HEK293 (cell line): ENCODE results near the gene AHRR.

Experiments used
- CTCF ChIA-PET: fragments of 350-600 bp; formaldehyde crosslinking; extraction: SDS; loops from one replicate; lab custom pipeline; 2021; ENCODE audit warnings: antibody characterized with exemption; lab: Yijun Ruan, JAX
- POLR2A ChIA-PET: fragments of 300-600 bp; formaldehyde crosslinking; extraction: SDS; loops from one replicate; lab custom pipeline; 2020; ENCODE audit warnings: antibody characterized with exemption, inconsistent platforms; lab: Yijun Ruan, JAX
- H3K27ac ChIP-seq: fragments of 200-500 bp; sonication (Bioruptor generic); 2 replicates; pipeline ENCODE4 v1.5.1; 2014; ENCODE audit warnings: low read depth, low read length, control low read depth, inconsistent platforms; ENCODE audit errors: extremely low read depth
- H3K36me3 ChIP-seq, 2 experiments: fragments of 200-500 bp in 1 of 2; sonication (Bioruptor generic) in 1 of 2; 1 replicate in 1 of 2; 2 replicates in 1 of 2; pipeline ENCODE4 v1.5.1; 2014 to 2017; ENCODE audit warnings: inconsistent platforms in 2 of 2, low read length in 2 of 2; ENCODE audit not compliant: control insufficient read depth in 2 of 2, insufficient read depth in 1 of 2
- H3K4me1 ChIP-seq: fragments of 200-500 bp; sonication (Bioruptor generic); 2 replicates; pipeline ENCODE4 v1.5.1; 2014; ENCODE audit warnings: mild to moderate bottlenecking, low read length, inconsistent platforms; ENCODE audit not compliant: control insufficient read depth, insufficient read depth
- H3K4me3 ChIP-seq: 2 replicates; pipeline ENCODE4 v1.5.1; 2011; ENCODE audit warnings: low read depth, mild to moderate bottlenecking, control low read depth, low read length, moderate library complexity
- H3K9me3 ChIP-seq: fragments of 200-500 bp; sonication (Bioruptor generic); 2 replicates; pipeline ENCODE4 v1.5.1; 2014; ENCODE audit warnings: low read depth, low read length, inconsistent platforms; ENCODE audit not compliant: control insufficient read depth, insufficient read depth
- GLIS1 ChIP-seq: fragments of 450-650 bp; formaldehyde crosslinking; IDR thresholded peaks from 2 replicates; pipeline ENCODE4 v1.5.1; 2016; ENCODE audit warnings: missing biosample characterization, missing genetic modification characterization
- MYNN ChIP-seq: fragments of 450-650 bp; formaldehyde crosslinking; IDR thresholded peaks from 2 replicates; pipeline ENCODE4 v1.5.1; 2016; ENCODE audit warnings: missing biosample characterization, missing genetic modification characterization, borderline replicate concordance
- SCRT2 ChIP-seq: fragments of 450-650 bp; formaldehyde crosslinking; IDR thresholded peaks from 2 replicates; pipeline ENCODE4 v1.5.1; 2016; ENCODE audit warnings: missing biosample characterization, missing genetic modification characterization
- SETDB1 ChIP-seq: IDR thresholded peaks from one replicate; pipeline ENCODE4 v1.6.1; 2017; ENCODE audit warnings: mild to moderate bottlenecking, low read length, moderate library complexity, mixed read lengths; ENCODE audit not compliant: insufficient read length
- TRIM28 ChIP-seq: IDR thresholded peaks from 2 replicates; pipeline ENCODE4 v1.6.1; 2011; ENCODE audit warnings: low read length, control low read depth, borderline replicate concordance
- WT1 ChIP-seq: fragments of 450-650 bp; formaldehyde crosslinking; IDR thresholded peaks from 2 replicates; pipeline ENCODE4 v1.5.1; 2016; ENCODE audit warnings: missing biosample characterization, missing genetic modification characterization
- ZEB2 ChIP-seq: fragments of 450-650 bp; formaldehyde crosslinking; IDR thresholded peaks from 2 replicates; pipeline ENCODE4 v1.5.1; 2016; ENCODE audit warnings: missing biosample characterization, missing genetic modification characterization
- ZFHX2 ChIP-seq: fragments of 450-650 bp; formaldehyde crosslinking; conservative IDR thresholded peaks from 2 replicates; pipeline ENCODE4 v1.5.1; 2016; ENCODE audit warnings: missing biosample characterization, missing genetic modification characterization
- ZNF138 ChIP-seq: fragments of 450-650 bp; formaldehyde crosslinking; IDR thresholded peaks from 2 replicates; pipeline ENCODE4 v1.5.1; 2016; ENCODE audit warnings: missing biosample characterization, missing genetic modification characterization, borderline replicate concordance
- ZNF324 ChIP-seq: fragments of 450-650 bp; formaldehyde crosslinking; IDR thresholded peaks from 2 replicates; pipeline ENCODE4 v1.5.1; 2016; ENCODE audit warnings: missing biosample characterization, missing genetic modification characterization
- ZNF521 ChIP-seq: fragments of 450-650 bp; formaldehyde crosslinking; IDR thresholded peaks from 2 replicates; pipeline ENCODE4 v1.5.1; 2017; ENCODE audit warnings: missing biosample characterization, mild to moderate bottlenecking, missing genetic modification characterization
- ZNF548 ChIP-seq: fragments of 450-650 bp; formaldehyde crosslinking; IDR thresholded peaks from 2 replicates; pipeline ENCODE4 v1.5.1; 2016; ENCODE audit warnings: missing biosample characterization, missing genetic modification characterization
- ZNF626 ChIP-seq: fragments of 450-650 bp; sonication (Bioruptor Pico); formaldehyde crosslinking; IDR thresholded peaks from 2 replicates; pipeline ENCODE4 v1.5.1; 2018; ENCODE audit warnings: missing biosample characterization, missing genetic modification characterization, inconsistent platforms
- ZNF664 ChIP-seq: fragments of 450-650 bp; formaldehyde crosslinking; IDR thresholded peaks from 2 replicates; pipeline ENCODE4 v1.5.1; 2016; ENCODE audit warnings: missing biosample characterization, missing genetic modification characterization
- ZNF76 ChIP-seq: fragments of 450-650 bp; formaldehyde crosslinking; IDR thresholded peaks from 2 replicates; pipeline ENCODE4; 2016; ENCODE audit warnings: low read depth, missing biosample characterization, missing genetic modification characterization, borderline replicate concordance
- ZNF768 ChIP-seq: fragments of 450-650 bp; formaldehyde crosslinking; IDR thresholded peaks from 2 replicates; pipeline ENCODE4 v1.5.1; 2018; ENCODE audit warnings: missing biosample characterization, mild to moderate bottlenecking, missing genetic modification characterization
- TF ChIP-seq, protein P1 (sequence below): fragments of 450-650 bp; formaldehyde crosslinking; IDR thresholded peaks from 2 replicates; pipeline ENCODE4 v1.5.1; 2016; ENCODE audit warnings: missing biosample characterization, missing genetic modification characterization
- TF ChIP-seq, protein P2 (sequence below): fragments of 450-650 bp; formaldehyde crosslinking; IDR thresholded peaks from 2 replicates; pipeline ENCODE4 v1.5.1; 2016; ENCODE audit warnings: missing biosample characterization, missing genetic modification characterization
- TF ChIP-seq, protein P3 (sequence below): fragments of 450-650 bp; formaldehyde crosslinking; IDR thresholded peaks from 2 replicates; pipeline ENCODE4 v1.5.1; 2016; ENCODE audit warnings: missing biosample characterization, missing genetic modification characterization
- TF ChIP-seq, protein P4 (sequence below): fragments of 450-650 bp; formaldehyde crosslinking; IDR thresholded peaks from 2 replicates; pipeline ENCODE4 v1.5.1; 2016; ENCODE audit warnings: missing biosample characterization, missing genetic modification characterization
- TF ChIP-seq, protein P5 (sequence below): fragments of 450-650 bp; formaldehyde crosslinking; IDR thresholded peaks from 2 replicates; pipeline ENCODE4 v1.5.1; 2016; ENCODE audit warnings: missing biosample characterization, missing genetic modification characterization

The AHRR gene

DNA sequence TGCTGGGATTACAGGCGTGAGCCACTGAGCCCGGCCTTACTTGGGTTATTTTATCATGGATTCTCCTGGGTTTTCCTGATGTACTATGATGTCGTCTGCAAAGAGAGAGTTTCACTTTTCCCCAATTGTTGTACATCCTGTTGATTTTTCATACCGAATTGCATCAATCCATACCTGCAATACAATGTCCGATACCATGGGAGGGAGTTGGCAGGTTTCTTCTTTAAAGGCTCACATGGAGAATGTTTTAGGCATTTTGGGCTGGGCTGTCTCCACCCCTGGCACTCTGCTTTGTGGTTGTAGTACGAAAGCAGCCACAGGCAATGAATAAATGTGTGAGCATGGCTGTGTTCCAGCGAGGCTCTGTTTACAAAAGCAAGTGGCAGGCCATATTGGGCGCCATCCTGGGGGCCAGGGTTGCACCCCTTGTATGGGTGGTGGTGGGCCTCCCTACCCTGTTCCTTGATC, 86.3 kb downstream of the AHRR start (continued):
- TF ChIP-seq SETDB1 (no peak), WT1 (tag by site-specific recombination) (no peak), ZNF76 (tag by site-specific recombination) (no peak), ZNF138 (tag by site-specific recombination) (no peak), SCRT2 (tag by site-specific recombination) (0 out of 2 replicates have a peak, but pooled peaks have one; percentile 20), TRIM28 (no peak), MYNN (tag by site-specific recombination) (no peak), ZEB2 (no peak), ZNF664 (tag by site-specific recombination) (peak; percentile 68; the same call in 1 of the 2 replicates), ZNF521 (no peak)
- TF ChIP-seq, protein P1, sequence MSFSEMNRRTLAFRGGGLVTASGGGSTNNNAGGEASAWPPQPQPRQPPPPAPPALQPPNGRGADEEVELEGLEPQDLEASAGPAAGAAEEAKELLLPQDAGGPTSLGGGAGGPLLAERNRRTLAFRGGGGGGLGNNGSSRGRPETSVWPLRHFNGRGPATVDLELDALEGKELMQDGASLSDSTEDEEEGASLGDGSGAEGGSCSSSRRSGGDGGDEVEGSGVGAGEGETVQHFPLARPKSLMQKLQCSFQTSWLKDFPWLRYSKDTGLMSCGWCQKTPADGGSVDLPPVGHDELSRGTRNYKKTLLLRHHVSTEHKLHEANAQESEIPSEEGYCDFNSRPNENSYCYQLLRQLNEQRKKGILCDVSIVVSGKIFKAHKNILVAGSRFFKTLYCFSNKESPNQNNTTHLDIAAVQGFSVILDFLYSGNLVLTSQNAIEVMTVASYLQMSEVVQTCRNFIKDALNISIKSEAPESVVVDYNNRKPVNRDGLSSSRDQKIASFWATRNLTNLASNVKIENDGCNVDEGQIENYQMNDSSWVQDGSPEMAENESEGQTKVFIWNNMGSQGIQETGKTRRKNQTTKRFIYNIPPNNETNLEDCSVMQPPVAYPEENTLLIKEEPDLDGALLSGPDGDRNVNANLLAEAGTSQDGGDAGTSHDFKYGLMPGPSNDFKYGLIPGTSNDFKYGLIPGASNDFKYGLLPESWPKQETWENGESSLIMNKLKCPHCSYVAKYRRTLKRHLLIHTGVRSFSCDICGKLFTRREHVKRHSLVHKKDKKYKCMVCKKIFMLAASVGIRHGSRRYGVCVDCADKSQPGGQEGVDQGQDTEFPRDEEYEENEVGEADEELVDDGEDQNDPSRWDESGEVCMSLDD (tag by site-specific recombination) = no peak
- TF ChIP-seq, protein P2, sequence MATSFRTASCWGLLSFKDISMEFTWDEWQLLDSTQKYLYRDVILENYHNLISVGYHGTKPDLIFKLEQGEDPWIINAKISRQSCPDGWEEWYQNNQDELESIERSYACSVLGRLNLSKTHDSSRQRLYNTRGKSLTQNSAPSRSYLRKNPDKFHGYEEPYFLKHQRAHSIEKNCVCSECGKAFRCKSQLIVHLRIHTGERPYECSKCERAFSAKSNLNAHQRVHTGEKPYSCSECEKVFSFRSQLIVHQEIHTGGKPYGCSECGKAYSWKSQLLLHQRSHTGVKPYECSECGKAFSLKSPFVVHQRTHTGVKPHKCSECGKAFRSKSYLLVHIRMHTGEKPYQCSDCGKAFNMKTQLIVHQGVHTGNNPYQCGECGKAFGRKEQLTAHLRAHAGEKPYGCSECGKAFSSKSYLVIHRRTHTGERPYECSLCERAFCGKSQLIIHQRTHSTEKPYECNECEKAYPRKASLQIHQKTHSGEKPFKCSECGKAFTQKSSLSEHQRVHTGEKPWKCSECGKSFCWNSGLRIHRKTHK (tag by site-specific recombination) = no peak

DNA sequence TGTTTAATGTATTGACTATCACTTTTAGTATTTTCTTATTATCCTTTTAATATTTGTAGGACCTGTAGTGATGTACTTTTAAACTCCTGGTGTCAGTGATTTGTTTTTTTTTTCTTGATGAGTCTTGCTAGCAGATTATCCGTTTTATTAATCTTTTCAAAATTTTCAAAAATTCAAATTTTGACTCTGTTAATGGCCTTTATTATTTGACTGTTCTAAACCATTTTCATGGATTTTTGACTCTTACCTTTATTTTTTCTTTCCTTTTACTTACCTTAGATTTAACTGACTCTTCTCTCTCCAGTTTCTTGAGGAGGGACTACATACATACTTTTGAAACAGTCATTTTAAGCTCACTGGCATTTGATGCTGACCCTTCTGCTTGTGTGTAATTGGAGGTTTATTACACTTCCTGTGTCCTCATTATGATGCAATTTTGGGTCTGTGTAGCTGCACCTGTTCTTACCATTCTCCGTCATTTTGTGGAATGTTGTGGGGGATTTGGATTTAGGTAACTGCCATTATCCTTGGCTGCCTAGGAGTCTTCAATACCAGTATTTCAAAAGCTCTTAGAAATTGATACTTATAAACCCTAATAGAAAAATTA, 89.5 kb downstream of the AHRR start:
- Histone ChIP-seq H3K4me3 (no peak overlapping the region), H3K4me1 (peaks cover 21% of the 10 kb centered on the region), H3K36me3 (peaks cover 0 to 3% of the 10 kb centered on the region in 2 experiments; a peak in 1 of 3 replicates), H3K9me3 (no peaks in the 10 kb centered on the region), H3K27ac (no peak overlapping the region)
- TF ChIP-seq ZNF324 (no peak), ZNF626 (no peak), GLIS1 (no peak), SCRT2 (tag by site-specific recombination) (no peak), ZNF768 (tag by site-specific recombination) (no peak), ZFHX2 (no peak), ZNF548 (tag by site-specific recombination) (no peak)
- TF ChIP-seq, protein P3, sequence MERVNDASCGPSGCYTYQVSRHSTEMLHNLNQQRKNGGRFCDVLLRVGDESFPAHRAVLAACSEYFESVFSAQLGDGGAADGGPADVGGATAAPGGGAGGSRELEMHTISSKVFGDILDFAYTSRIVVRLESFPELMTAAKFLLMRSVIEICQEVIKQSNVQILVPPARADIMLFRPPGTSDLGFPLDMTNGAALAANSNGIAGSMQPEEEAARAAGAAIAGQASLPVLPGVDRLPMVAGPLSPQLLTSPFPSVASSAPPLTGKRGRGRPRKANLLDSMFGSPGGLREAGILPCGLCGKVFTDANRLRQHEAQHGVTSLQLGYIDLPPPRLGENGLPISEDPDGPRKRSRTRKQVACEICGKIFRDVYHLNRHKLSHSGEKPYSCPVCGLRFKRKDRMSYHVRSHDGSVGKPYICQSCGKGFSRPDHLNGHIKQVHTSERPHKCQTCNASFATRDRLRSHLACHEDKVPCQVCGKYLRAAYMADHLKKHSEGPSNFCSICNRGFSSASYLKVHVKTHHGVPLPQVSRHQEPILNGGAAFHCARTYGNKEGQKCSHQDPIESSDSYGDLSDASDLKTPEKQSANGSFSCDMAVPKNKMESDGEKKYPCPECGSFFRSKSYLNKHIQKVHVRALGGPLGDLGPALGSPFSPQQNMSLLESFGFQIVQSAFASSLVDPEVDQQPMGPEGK (tag by site-specific recombination) = no peak
- TF ChIP-seq, protein P4, sequence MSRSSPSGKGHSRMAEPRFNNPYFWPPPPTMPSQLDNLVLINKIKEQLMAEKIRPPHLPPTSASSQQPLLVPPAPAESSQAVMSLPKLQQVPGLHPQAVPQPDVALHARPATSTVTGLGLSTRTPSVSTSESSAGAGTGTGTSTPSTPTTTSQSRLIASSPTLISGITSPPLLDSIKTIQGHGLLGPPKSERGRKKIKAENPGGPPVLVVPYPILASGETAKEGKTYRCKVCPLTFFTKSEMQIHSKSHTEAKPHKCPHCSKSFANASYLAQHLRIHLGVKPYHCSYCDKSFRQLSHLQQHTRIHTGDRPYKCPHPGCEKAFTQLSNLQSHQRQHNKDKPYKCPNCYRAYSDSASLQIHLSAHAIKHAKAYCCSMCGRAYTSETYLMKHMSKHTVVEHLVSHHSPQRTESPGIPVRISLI (tag by site-specific recombination) = no peak
- TF ChIP-seq, protein P5, sequence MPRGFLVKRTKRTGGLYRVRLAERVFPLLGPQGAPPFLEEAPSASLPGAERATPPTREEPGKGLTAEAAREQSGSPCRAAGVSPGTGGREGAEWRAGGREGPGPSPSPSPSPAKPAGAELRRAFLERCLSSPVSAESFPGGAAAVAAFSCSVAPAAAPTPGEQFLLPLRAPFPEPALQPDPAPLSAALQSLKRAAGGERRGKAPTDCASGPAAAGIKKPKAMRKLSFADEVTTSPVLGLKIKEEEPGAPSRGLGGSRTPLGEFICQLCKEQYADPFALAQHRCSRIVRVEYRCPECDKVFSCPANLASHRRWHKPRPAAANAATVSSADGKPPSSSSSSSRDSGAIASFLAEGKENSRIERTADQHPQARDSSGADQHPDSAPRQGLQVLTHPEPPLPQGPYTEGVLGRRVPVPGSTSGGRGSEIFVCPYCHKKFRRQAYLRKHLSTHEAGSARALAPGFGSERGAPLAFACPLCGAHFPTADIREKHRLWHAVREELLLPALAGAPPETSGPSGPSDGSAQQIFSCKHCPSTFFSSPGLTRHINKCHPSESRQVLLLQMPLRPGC = no peak
- ChIA-PET POLR2A (no interaction called here), CTCF (interaction anchor here (2.1 kb wide), 1 partner anchor 20 kb away, joined by 9 read pairs; no protein-coding TSS in a partner anchor)
